Measurements from ENCODE around the gene WFDC6. TPM values are rescaled to one million over a fixed set of nuclear protein-coding genes. Genes with fewer than 3 reads are reported as not detected.
A peak's percentile ranks its signal among the peaks of the same experiment; 100 is the strongest.
"Not testable (repeated sequence)": the region's sequence is repeated elsewhere in the genome, so short reads cannot be mapped to it uniquely, and the experiment has no call there.

The WFDC6 gene
- polyA plus RNA-seq (2011; rRNA removed) (not detected in 2 replicates), polyA plus RNA-seq (2017; fragmentation: RNase III; extraction: RNeasy Plus Mini Kit Qiagen cat#74134 plus additional on column Dnase treatment) (not detected in 3 replicates), polyA minus RNA-seq (2011; rRNA and poly(A)+ RNA removed) (not detected in 2 replicates)
- polyA plus RNA-seq (2012; cell fraction: cytosol; rRNA removed) = not detected in 2 replicates
- polyA plus RNA-seq (2012; cell fraction: nucleus; rRNA removed) = not detected in 2 replicates

DNA sequence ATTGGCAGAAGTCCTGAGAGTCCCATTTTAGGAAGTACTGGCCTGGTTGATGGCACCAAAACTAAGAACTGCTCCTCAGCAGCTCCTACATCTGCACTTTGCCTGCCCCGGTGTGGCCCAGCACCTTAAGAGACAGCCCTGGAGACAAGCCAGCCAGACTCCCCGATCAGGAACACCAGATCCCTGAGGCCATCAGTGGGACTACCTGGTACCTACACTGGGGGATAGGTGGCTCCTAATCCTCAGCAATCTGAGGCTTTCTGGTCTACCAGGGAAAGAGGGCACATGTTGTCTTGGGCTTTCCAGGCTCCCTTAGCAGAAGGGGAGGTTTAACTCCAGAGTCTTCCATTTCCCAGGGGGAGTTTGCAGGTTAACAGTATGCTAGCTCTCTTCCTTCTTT lies at the start of gene WFDC6:
TSS of gene WFDC6 (minus strand) at position 101 of the 400 bp plus-strand sequence. CDS start at position 26, 75 bp downstream.
- no peak within 1 kb of the TSS for H3K4me2 ChIP-seq
- CTCF ChIA-PET = interaction anchor here (0.8 to 5.2 kb wide), 4 partner anchors 15 to 245 kb away, joined by 3 to 28 read pairs (median 4); no protein-coding TSS in a partner anchor
- no peak within 1 kb of the TSS for H3K27ac ChIP-seq
- WGBS (ENCODE audit: missing lambda C conversion rate) = 0% methylated on average over 2 of the region's 2 CpGs
- DNase-seq (ENCODE audit: low read depth in 1 of 2, low spot score in 1 of 2) (no peak), FAIRE-seq (no peak), ATAC-seq (no peak)
- TF ChIP-seq, protein P1, sequence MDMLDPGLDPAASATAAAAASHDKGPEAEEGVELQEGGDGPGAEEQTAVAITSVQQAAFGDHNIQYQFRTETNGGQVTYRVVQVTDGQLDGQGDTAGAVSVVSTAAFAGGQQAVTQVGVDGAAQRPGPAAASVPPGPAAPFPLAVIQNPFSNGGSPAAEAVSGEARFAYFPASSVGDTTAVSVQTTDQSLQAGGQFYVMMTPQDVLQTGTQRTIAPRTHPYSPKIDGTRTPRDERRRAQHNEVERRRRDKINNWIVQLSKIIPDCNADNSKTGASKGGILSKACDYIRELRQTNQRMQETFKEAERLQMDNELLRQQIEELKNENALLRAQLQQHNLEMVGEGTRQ (IDR thresholded peaks at IDR 0.05) = no peak
- TF ChIP-seq FOSB (CRISPR knock-in tag; IDR thresholded peaks at IDR 0.05) (no peak), JUNB (IDR thresholded peaks at IDR 0.05) (no peak), RAD21 (conservative IDR thresholded peaks at IDR 0.05 in 1 of 2, IDR thresholded peaks at IDR 0.05 in 1 of 2) (no peak), KDM1A (IDR thresholded peaks at IDR 0.05; ENCODE audit: low read depth) (no peak), HOXB5 (CRISPR knock-in tag; IDR thresholded peaks at IDR 0.05) (no peak), PHF8 (IDR thresholded peaks at IDR 0.05; ENCODE audit: borderline replicate concordance, low read depth) (no peak), KDM5A (IDR thresholded peaks at IDR 0.05) (no peak), POLR2A (IDR thresholded peaks at IDR 0.05; ENCODE audit: low read length) (no peak)
- TF ChIP-seq, protein P2, sequence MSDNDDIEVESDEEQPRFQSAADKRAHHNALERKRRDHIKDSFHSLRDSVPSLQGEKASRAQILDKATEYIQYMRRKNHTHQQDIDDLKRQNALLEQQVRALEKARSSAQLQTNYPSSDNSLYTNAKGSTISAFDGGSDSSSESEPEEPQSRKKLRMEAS (IDR thresholded peaks at IDR 0.05) = no peak
- H3K4me1 ChIP-seq = no peaks in the 10 kb centered on the region
- H3K9me3 ChIP-seq = no peaks in the 10 kb centered on the region; the same call in 2 of the 3 replicates
- POLR2A ChIA-PET = no interaction called here
- H3K4me3 ChIP-seq = no peak within 1 kb of the TSS

DNA sequence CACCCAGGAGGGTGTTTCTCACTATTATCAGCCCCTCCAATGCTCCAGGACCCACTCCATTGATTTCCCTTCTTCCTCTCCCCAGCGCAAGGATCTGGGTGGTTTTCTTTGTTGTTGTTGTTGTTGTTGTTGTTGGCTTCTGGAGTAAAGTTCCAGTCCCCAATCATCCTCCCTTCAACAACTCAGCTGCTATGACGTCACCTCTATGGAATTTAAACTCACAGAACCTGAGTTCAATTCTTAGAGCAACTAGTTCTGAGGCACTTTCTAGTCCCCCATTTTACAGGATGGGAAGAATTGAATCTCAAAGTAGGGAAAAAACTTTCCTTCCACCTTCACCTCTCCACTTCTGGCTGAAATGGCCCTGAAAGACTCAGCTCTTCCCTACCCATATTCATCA lies 49.5 kb upstream of the WFDC6 start:
- DNase-seq (ENCODE audit: low read depth in 1 of 2, low spot score in 1 of 2) (no peak), ATAC-seq (no peak), FAIRE-seq (no peak)
- Histone ChIP-seq H3K4me2 (no peak overlapping the region), H3K4me3 (no peak overlapping the region), H3K9me3 (peaks cover 8% of the 10 kb centered on the region; the same call in 1 of the 3 replicates), H3K4me1 (no peaks in the 10 kb centered on the region), H3K27ac (no peak overlapping the region)
- ChIA-PET CTCF (interaction anchor here (1.9 kb wide), 1 partner anchor 182 kb away, joined by 10 read pairs; no protein-coding TSS in a partner anchor), POLR2A (no interaction called here)
- 34% methylated on average over 2 of the region's 2 CpGs for WGBS (ENCODE audit: missing lambda C conversion rate)
- no peak for TF ChIP-seq ZC3H11A (IDR thresholded peaks at IDR 0.05)
- TF ChIP-seq FOSL2 (IDR thresholded peaks at IDR 0.05) = no peak
- 0 out of 2 replicates have a peak, but pooled peaks have one; percentile 7 for TF ChIP-seq FOSL2 (CRISPR knock-in tag; IDR thresholded peaks at IDR 0.05)
- TF ChIP-seq CBX8 (IDR thresholded peaks at IDR 0.05) = no peak

DNA sequence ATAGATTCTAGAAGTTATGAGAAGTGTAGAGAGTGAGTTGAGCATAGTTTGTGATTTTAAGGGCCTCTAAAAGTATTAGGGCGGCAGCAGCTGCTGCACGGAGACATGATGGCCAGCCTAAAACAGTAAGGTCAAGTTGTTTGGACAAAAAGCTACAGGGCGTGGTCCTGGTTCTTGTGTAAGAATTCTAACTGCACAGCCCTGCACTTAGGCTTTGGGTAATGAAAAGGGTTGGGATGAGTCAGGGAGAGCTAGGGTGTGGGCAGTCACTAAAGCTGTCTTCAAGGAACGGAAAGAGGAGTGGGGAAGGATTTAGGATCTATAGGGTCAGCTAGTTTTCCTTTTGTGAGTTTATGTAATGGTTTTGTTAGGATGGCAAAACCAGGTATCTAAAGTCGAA lies 46.7 kb upstream of the WFDC6 start:
- POLR2A ChIA-PET; ATAC-seq; H3K27ac ChIP-seq; H3K9me3 ChIP-seq; H3K4me1 ChIP-seq; H3K4me3 ChIP-seq; DNase-seq (ENCODE audit: low read depth in 1 of 2, low spot score in 1 of 2); H3K4me2 ChIP-seq; FAIRE-seq: not testable (repeated sequence)
- WGBS (ENCODE audit: missing lambda C conversion rate) = 46% methylated on average over 5 of the region's 5 CpGs
- CTCF ChIA-PET = interaction anchor here (0.6 kb wide), 1 partner anchor 169 kb away, joined by 3 read pairs; no protein-coding TSS in a partner anchor

DNA sequence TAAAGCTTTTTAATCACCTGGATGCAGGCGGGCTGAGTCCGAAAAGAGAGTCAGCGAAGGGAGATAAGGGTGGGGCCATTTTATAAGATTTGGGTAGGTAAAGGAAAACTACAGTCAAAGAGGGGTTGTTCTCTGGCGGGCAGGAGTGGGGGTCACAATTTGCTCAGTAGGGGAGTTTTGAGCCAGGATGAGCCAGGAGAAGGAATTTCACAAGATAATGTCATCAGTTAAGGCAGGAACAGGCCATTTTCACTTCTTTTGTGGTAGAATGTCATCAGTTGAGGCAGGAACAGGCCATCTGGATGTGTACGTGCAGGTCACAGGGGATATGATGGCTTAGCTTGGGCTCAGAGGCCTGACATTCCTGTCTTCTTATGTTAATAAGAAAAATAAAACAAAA lies 45.0 kb upstream of the WFDC6 start:
- CTCF ChIA-PET = interaction anchor here (1.0 kb wide), 1 partner anchor 92 kb away, joined by 3 read pairs; no protein-coding TSS in a partner anchor

DNA sequence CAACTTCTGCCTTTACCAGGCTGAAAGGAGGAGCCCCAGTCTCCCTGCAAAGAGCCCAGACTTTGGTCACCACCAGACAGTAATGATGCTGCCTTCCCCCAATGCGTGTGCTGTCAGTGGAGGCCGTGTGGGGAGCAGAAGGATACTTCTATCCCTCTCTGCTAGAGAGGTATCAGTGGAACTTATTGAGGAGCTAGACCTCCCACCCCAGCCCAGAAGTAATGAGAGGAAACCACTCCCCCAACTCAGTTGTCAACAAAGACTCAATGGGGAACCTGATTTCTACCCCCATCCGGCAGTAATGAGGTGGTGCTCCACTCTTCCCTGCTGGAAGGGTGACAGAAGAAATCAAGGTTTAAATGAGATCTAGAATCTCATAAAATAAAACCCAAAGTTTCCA lies 44.2 kb upstream of the WFDC6 start:
- Histone ChIP-seq H3K9me3 (no peaks in the 10 kb centered on the region), H3K27ac (no peak overlapping the region), H3K4me2 (no peak overlapping the region), H3K4me1 (no peaks in the 10 kb centered on the region), H3K4me3 (no peak overlapping the region)
- FAIRE-seq = no peak
- WGBS (ENCODE audit: missing lambda C conversion rate) = 42% methylated on average over 3 of the region's 3 CpGs
- TF ChIP-seq EHMT2 (IDR thresholded peaks at IDR 0.05; ENCODE audit: low read depth) = no peak
- no peak for TF ChIP-seq GATA3 (IDR thresholded peaks at IDR 0.05; ENCODE audit: borderline replicate concordance)
- no peak for TF ChIP-seq HOXB13 (CRISPR knock-in tag; IDR thresholded peaks at IDR 0.05; ENCODE audit: low read depth)
- no peak for TF ChIP-seq BHLHE40 (IDR thresholded peaks at IDR 0.05; ENCODE audit: low read depth, low read length)
- TF ChIP-seq, protein P3, sequence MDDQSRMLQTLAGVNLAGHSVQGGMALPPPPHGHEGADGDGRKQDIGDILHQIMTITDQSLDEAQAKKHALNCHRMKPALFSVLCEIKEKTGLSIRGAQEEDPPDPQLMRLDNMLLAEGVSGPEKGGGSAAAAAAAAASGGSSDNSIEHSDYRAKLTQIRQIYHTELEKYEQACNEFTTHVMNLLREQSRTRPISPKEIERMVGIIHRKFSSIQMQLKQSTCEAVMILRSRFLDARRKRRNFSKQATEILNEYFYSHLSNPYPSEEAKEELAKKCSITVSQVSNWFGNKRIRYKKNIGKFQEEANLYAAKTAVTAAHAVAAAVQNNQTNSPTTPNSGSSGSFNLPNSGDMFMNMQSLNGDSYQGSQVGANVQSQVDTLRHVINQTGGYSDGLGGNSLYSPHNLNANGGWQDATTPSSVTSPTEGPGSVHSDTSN (IDR thresholded peaks at IDR 0.05) = no peak
- TF ChIP-seq HOXB5 (CRISPR knock-in tag; IDR thresholded peaks at IDR 0.05) = no peak
- no peak for DNase-seq (ENCODE audit: low read depth in 1 of 2, low spot score in 1 of 2)
- ChIA-PET POLR2A (no interaction called here), CTCF (interaction anchor here (0.6 to 0.8 kb wide), 2 partner anchors 32 to 188 kb away, joined by 3 read pairs; no protein-coding TSS in a partner anchor)
- ATAC-seq = no peak; a peak in 1 of 6 replicates

More for the DNA sequence above, 45.0 kb upstream of the WFDC6 start:
- POLR2A ChIA-PET; FAIRE-seq; ATAC-seq; H3K27ac ChIP-seq; H3K9me3 ChIP-seq; DNase-seq (ENCODE audit: low read depth in 1 of 2, low spot score in 1 of 2); H3K4me1 ChIP-seq; H3K4me3 ChIP-seq; H3K4me2 ChIP-seq: not testable (repeated sequence)
- WGBS (ENCODE audit: missing lambda C conversion rate) = 60% methylated on average over 5 of the region's 5 CpGs

Data from A549 (cell line).